GM12878 (cell line): Measurements from ENCODE around the gene GADL1. TPM values are rescaled to one million over a fixed set of nuclear protein-coding genes. Genes with fewer than 3 reads are reported as not detected.

Experiments used
- ATAC-seq: fragments of 200-7000 bp; cut with Tn5 transposase; 3 replicates; pipeline ENCODE4 v1.9.1; 2020; ENCODE audit warnings: mild to moderate bottlenecking, moderate library complexity
- BruUV-seq: library from RNA; stranded (reverse); fragments of 400-500 nt; replicated peaks from 2 replicates; lab custom pipeline; 2021; lab: Mats Ljungman, UMichigan
- CTCF ChIA-PET: fragments of 300-600 bp; sonication (Branson Sonifier 250); formaldehyde crosslinking; extraction: SDS; loops from one replicate; lab custom pipeline; 2021; ENCODE audit warnings: inconsistent platforms; lab: Yijun Ruan, JAX
- POLR2A ChIA-PET: fragments of 350-600 bp; formaldehyde crosslinking; extraction: SDS; loops from one replicate; lab custom pipeline; 2021; ENCODE audit warnings: inconsistent platforms; lab: Charles Lee
- RAD21 ChIA-PET: fragments of 300-600 bp; sonication (Branson Sonifier 250); formaldehyde crosslinking; loops from one replicate; lab custom pipeline; 2023; ENCODE audit warnings: antibody characterized with exemption; ENCODE audit not compliant: unreplicated experiment; lab: Charles Lee
- SMC1A ChIA-PET: fragments of 300-600 bp; sonication (Branson Sonifier 250); formaldehyde crosslinking; loops from one replicate; lab custom pipeline; 2023; ENCODE audit not compliant: unreplicated experiment, uncharacterized antibody; lab: Charles Lee
- DNase-seq: peaks from one replicate; pipeline ENCODE4 v3.0.0-alpha.2; 2011; ENCODE audit warnings: low read depth, low spot score
- FAIRE-seq: peaks from 3 replicates; lab custom pipeline; 2011; peaks lifted over from hg19 to GRCh38; lab: Jason Lieb, UNC
- H2AFZ ChIP-seq: 2 replicates; pipeline ENCODE4 v1.6.0; 2011; ENCODE audit warnings: low read depth, low read length, control low read depth; ENCODE audit not compliant: control insufficient read depth
- H3K27ac ChIP-seq: 2 replicates; pipeline ENCODE4 v1.5.1; 2011; ENCODE audit warnings: control low read depth; ENCODE audit not compliant: control insufficient read depth, insufficient read depth
- H3K27me3 ChIP-seq, 2 experiments: replicated peaks in 1 of 2; 2 replicates each; pipeline versions ENCODE4 v1.6.0 to v1.6.1; 2011; ENCODE audit warnings: low read length in 1 of 2; ENCODE audit not compliant: control insufficient read depth in 2 of 2, insufficient read depth in 2 of 2
- H3K36me3 ChIP-seq, 2 experiments: 2 replicates each; pipeline ENCODE4 v1.5.1; 2011; ENCODE audit warnings: low read length in 1 of 2; ENCODE audit not compliant: control insufficient read depth in 2 of 2, insufficient read depth in 2 of 2
- H3K4me1 ChIP-seq: 2 replicates; pipeline ENCODE4 v1.6.1; 2011; ENCODE audit warnings: mild to moderate bottlenecking, low read length, moderate library complexity, mixed read lengths; ENCODE audit not compliant: control insufficient read depth, insufficient read depth
- H3K4me2 ChIP-seq: 2 replicates; pipeline ENCODE4 v1.6.0; 2011; ENCODE audit warnings: control low read depth; ENCODE audit not compliant: control insufficient read depth, insufficient read depth
- H3K4me3 ChIP-seq: fragments of 200-600 bp; sonication (generic); 2 replicates; pipeline ENCODE4 v1.5.1; 2016
- H3K79me2 ChIP-seq: 2 replicates; pipeline ENCODE4 v1.6.0; 2011; ENCODE audit warnings: low read length; ENCODE audit not compliant: control insufficient read depth, insufficient read depth
- H3K9ac ChIP-seq: 2 replicates; pipeline ENCODE4 v1.8.0; 2011; ENCODE audit warnings: low read length, control low read depth, mixed read lengths; ENCODE audit not compliant: control insufficient read depth, insufficient read depth
- H3K9me3 ChIP-seq: replicated peaks from 3 replicates; pipeline ENCODE4 v1.5.1; 2011; ENCODE audit warnings: mild to moderate bottlenecking, low read length; ENCODE audit not compliant: control insufficient read depth, insufficient read depth
- H4K20me1 ChIP-seq: 2 replicates; pipeline ENCODE4 v1.6.0; 2011; ENCODE audit not compliant: control insufficient read depth, insufficient read depth
- ASH2L ChIP-seq: fragments of 300-600, 200-600 bp; sonication (generic); IDR thresholded peaks from 2 replicates; pipeline ENCODE4 v1.6.1; 2017; ENCODE audit warnings: low read depth, mild to moderate bottlenecking, borderline replicate concordance
- CBX3 ChIP-seq: fragments of 200-600 bp; sonication (generic); IDR thresholded peaks from 2 replicates; pipeline ENCODE4 v1.6.1; 2016; ENCODE audit warnings: low read depth, borderline replicate concordance
- DPF2 ChIP-seq: fragments of 450-650 bp; IDR thresholded peaks from 2 replicates; pipeline ENCODE4 v1.6.1; 2017; ENCODE audit warnings: mild to moderate bottlenecking
- FOXM1 ChIP-seq: IDR thresholded peaks from 2 replicates; pipeline ENCODE4 v1.6.1; 2012; ENCODE audit warnings: low read depth, mild to moderate bottlenecking, inconsistent platforms, low read length, moderate library complexity
- HSF1 ChIP-seq: fragments of 150-350 bp; IDR thresholded peaks from 2 replicates; pipeline ENCODE4 v1.6.1; 2014; ENCODE audit warnings: mild to moderate bottlenecking, low read depth, low read length
- IRF4 ChIP-seq: IDR thresholded peaks from 2 replicates; pipeline ENCODE4 v1.6.1; 2011; ENCODE audit warnings: low read depth, low read length
- MEF2A ChIP-seq: IDR thresholded peaks from 2 replicates; pipeline ENCODE4 v1.6.1; 2011; ENCODE audit warnings: low read depth, mild to moderate bottlenecking, low read length, moderate library complexity; ENCODE audit not compliant: insufficient read depth
- RAD51 ChIP-seq: fragments of 450-650 bp; IDR thresholded peaks from 2 replicates; pipeline ENCODE4 v1.6.1; 2016; ENCODE audit warnings: moderate library complexity, mild to moderate bottlenecking, inconsistent platforms
- RELB ChIP-seq: fragments of 450-650 bp; IDR thresholded peaks from 2 replicates; pipeline ENCODE4 v1.6.1; 2017; ENCODE audit warnings: low read depth, mild to moderate bottlenecking, moderate library complexity
- SIX5 ChIP-seq: IDR thresholded peaks from 2 replicates; pipeline ENCODE4 v1.6.1; 2011; ENCODE audit warnings: mild to moderate bottlenecking, low read depth, low read length, moderate library complexity; ENCODE audit not compliant: severe bottlenecking
- STAT1 ChIP-seq: fragments of 450-650 bp; conservative IDR thresholded peaks from 2 replicates; pipeline ENCODE4 v1.6.1; 2014; ENCODE audit warnings: antibody characterized with exemption, mild to moderate bottlenecking
- TARDBP ChIP-seq: IDR thresholded peaks from 2 replicates; pipeline ENCODE4 v1.6.1; 2016; ENCODE audit warnings: borderline replicate concordance
- TBL1XR1 ChIP-seq: IDR thresholded peaks from 2 replicates; pipeline ENCODE4 v1.6.1; 2012; ENCODE audit warnings: low read depth, low read length, improper control_type of control experiment
- ZNF622 ChIP-seq: fragments of 450-650 bp; IDR thresholded peaks from 2 replicates; pipeline ENCODE4 v1.6.1; 2017; ENCODE audit warnings: mild to moderate bottlenecking, inconsistent platforms
- WGBS: methylation state at CpG from one replicate; pipeline ENCODE4 v1.1.6; 2016; ENCODE audit warnings: low lambda C conversion rate; ENCODE audit not compliant: insufficient replicate concordance, insufficient coverage; ENCODE audit errors: missing lambda C conversion rate; 5-methylcytosine and 5-hydroxymethylcytosine counted together
- in situ Hi-C: fragments of 300-500 bp; cut with MboI; formaldehyde crosslinking; loops from 9 replicates; pipeline ENCODE4 v1.14.3; 2018; ENCODE audit warnings: mixed read lengths
- intact Hi-C: fragments of 100-400 bp; cut with micrococcal nuclease; formaldehyde crosslinking; loops from one replicate; pipeline ENCODE4 v1.14.2; 2022; ENCODE audit not compliant: unreplicated experiment
- polyA plus RNA-seq, 11 experiments: library from polyadenylated mRNA; depleted of rRNA in 4 of 11; unstranded in 6 of 11; stranded (reverse) in 5 of 11; fragments of >200 nt; fragmentation: Nextera tagmentation in 4 of 11; fragmentation: Illumina TruSeq in 1 of 11; extraction: Ambion mirVana in 4 of 11; extraction: Trizol in 1 of 11; gene quantifications; 1 replicate in 1 of 11; 2 replicates in 10 of 11; pipeline versions ENCODE4 v1.2.1 to v1.2.3, GENCODE V29; 2011 to 2016; ENCODE audit warnings: inconsistent platforms in 2 of 11, missing spikeins in 2 of 11, low read depth in 1 of 11
- total RNA-seq, 4 experiments: library from RNA; depleted of rRNA in 3 of 4; stranded (reverse); fragments of >200 nt in 3 of 4; fragmentation: Illumina TruSeq in 1 of 4; extraction: Trizol in 1 of 4; gene quantifications; 2 replicates each; pipeline versions ENCODE4 v1.2.1 to v1.2.3, GENCODE V29; 2013 to 2021

The GADL1 gene
- total and polyA plus RNA-seq, 10 of the 15 experiments (the other 5 are each of a cell fraction or from before 2014, with no cell fraction given) = 0.04 TPM; not detected in 9

GRCh38 chr3:30737743-30738499 is 156.5 kb downstream of the GADL1 start:
- CTCF ChIA-PET = no interaction called here
- H2AFZ ChIP-seq = no peak overlapping the region
- FAIRE-seq = no peak
- H4K20me1 ChIP-seq = no peaks in the 10 kb centered on the region; the same call in 1 of the 2 replicates
- no peaks in the 10 kb centered on the region for H3K27me3 ChIP-seq
- no peaks in the 10 kb centered on the region for H3K9me3 ChIP-seq
- H3K79me2 ChIP-seq = no peaks in the 10 kb centered on the region
- intact Hi-C loops = no loop called here
- WGBS = 27% methylated on average over 3 of the region's 3 CpGs
- in situ Hi-C loops = no loop called here
- DNase-seq = no peak
- RAD21 ChIA-PET = no interaction called here
- TF ChIP-seq HSF1 = no peak
- no peak for TF ChIP-seq DPF2
- TF ChIP-seq TBL1XR1 = no peak
- no peak for TF ChIP-seq TARDBP
- no peak for TF ChIP-seq IRF4
- TF ChIP-seq ZNF622 = no peak
- TF ChIP-seq RAD51 = no peak
- no peak for TF ChIP-seq MEF2A
- no peak for TF ChIP-seq ASH2L
- TF ChIP-seq FOXM1 = no peak
- TF ChIP-seq RELB = no peak
- TF ChIP-seq STAT1 = no peak
- no peak for TF ChIP-seq CBX3
- TF ChIP-seq SIX5 = no peak
- ATAC-seq = no peak
- no peak overlapping the region for H3K9ac ChIP-seq
- no peaks in the 10 kb centered on the region for H3K36me3 ChIP-seq
- POLR2A ChIA-PET = no interaction called here
- no TSS peak for BruUV-seq
- H3K4me2 ChIP-seq = no peak overlapping the region
- SMC1A ChIA-PET = interaction anchor here (0.7 kb wide), 1 partner anchor 1276 kb away, joined by 3 read pairs; no protein-coding TSS in a partner anchor
- H3K4me1 ChIP-seq = no peaks in the 10 kb centered on the region
- no peak overlapping the region for H3K27ac ChIP-seq
- H3K4me3 ChIP-seq = no peak overlapping the region
